GM19240 (cell line): Measurements from ENCODE around the gene FZD4.
"Not testable (repeated sequence)": the region's sequence is repeated elsewhere in the genome, so short reads cannot be mapped to it uniquely, and the experiment has no call there.

Source experiments
- DNase-seq: peaks from one replicate; pipeline ENCODE4 v3.0.0; 2011; ENCODE audit warnings: low spot score; ENCODE audit not compliant: insufficient read length

Gene FZD4

GRCh38 chr11:86955361-86956120 lies at the start of gene FZD4:
TSS of gene FZD4 (minus strand) at chr11:86955395. CDS start at chr11:86955085, 310 bp downstream.
- peak; percentile 64 for DNase-seq

- DNase-seq: not testable (repeated sequence)
Measured at GRCh38 chr11:87004281-87004680, 49.1 kb upstream of the FZD4 start.

GRCh38 chr11:87002918-87003317 lies 47.7 kb upstream of the FZD4 start:
- no peak for DNase-seq

GRCh38 chr11:86999859-87000753 lies 44.9 kb upstream of the FZD4 start:
- DNase-seq: no peak

- DNase-seq: no peak
Measured at GRCh38 chr11:86999388-86999787, 44.2 kb upstream of the FZD4 start.

- DNase-seq: no peak
Measured at GRCh38 chr11:86996953-86997570, 41.9 kb upstream of the FZD4 start.

- no peak for DNase-seq
Measured at GRCh38 chr11:86993031-86993430, 37.8 kb upstream of the FZD4 start.

- DNase-seq: not testable (repeated sequence)
Measured at GRCh38 chr11:86992340-86992739, 37.1 kb upstream of the FZD4 start.

- no peak for DNase-seq
Measured at GRCh38 chr11:86991341-86991740, 36.1 kb upstream of the FZD4 start.

GRCh38 chr11:86990515-86990914 lies 35.3 kb upstream of the FZD4 start:
- no peak for DNase-seq

GRCh38 chr11:86990031-86990430 lies 34.8 kb upstream of the FZD4 start:
- DNase-seq: no peak

- DNase-seq: no peak
Measured at GRCh38 chr11:86988351-86988881, 33.2 kb upstream of the FZD4 start.

GRCh38 chr11:86987679-86988078 lies 32.5 kb upstream of the FZD4 start:
- DNase-seq: no peak

GRCh38 chr11:86984701-86985100 lies 29.5 kb upstream of the FZD4 start:
- no peak for DNase-seq

- DNase-seq: no peak
Measured at GRCh38 chr11:86983021-86983488, 27.9 kb upstream of the FZD4 start.

GRCh38 chr11:86981777-86982540 lies 26.8 kb upstream of the FZD4 start:
- DNase-seq: no peak

- DNase-seq: no peak
Measured at GRCh38 chr11:86980086-86980796, 25.0 kb upstream of the FZD4 start.

- DNase-seq: no peak
Measured at GRCh38 chr11:86978756-86979608, 23.8 kb upstream of the FZD4 start.

GRCh38 chr11:86978247-86978646 lies 23.1 kb upstream of the FZD4 start:
- DNase-seq: no peak
